GM21381 (cell line): ENCODE results near the gene SCAMP2.
"Not testable (repeated sequence)": the region's sequence is repeated elsewhere in the genome, so short reads cannot be mapped to it uniquely, and the experiment has no call there.

Experiments
- ATAC-seq: cut with Tn5 transposase; IDR thresholded peaks from one replicate; pipeline ENCODE4 v1.9.1; 2021; ENCODE audit warnings: mild to moderate bottlenecking, moderate library complexity; ENCODE audit not compliant: unreplicated experiment

Gene SCAMP2

DNA sequence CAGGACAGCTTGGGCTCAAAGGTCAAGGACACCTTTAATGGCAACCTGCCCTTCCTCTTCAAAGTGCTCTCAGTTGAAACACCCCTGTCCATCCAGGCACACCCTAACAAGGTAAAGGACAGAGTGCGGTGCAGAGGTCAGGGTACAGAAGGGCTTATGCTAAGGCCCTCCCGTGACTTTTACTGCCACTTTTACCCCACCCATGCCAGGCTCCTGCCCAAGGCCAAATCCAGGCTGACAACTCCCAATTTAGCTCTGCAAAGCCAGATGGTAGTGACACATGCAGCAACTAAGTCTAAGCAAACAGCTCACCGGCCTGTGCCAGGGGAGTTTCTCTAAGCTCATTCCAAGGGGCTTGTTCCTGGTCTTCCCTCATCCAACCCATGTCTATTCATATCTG is 18.3 kb upstream of the SCAMP2 start:
- no peak for ATAC-seq

DNA sequence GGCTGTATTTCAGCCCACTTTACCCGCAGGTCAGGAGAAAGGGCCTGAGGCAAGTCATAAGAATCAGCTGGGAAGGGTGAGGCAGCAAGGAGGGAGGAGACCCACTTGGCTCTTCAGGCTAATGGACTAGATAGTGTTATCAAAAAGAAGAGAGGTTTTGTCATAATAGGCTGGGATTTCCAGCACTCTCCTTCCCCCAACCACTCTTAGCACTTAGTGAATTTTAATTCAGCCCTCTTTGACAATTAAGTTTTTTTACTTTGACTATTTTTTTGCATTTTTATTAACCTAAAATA is 17.4 kb upstream of the SCAMP2 start:
- no peak for ATAC-seq

DNA sequence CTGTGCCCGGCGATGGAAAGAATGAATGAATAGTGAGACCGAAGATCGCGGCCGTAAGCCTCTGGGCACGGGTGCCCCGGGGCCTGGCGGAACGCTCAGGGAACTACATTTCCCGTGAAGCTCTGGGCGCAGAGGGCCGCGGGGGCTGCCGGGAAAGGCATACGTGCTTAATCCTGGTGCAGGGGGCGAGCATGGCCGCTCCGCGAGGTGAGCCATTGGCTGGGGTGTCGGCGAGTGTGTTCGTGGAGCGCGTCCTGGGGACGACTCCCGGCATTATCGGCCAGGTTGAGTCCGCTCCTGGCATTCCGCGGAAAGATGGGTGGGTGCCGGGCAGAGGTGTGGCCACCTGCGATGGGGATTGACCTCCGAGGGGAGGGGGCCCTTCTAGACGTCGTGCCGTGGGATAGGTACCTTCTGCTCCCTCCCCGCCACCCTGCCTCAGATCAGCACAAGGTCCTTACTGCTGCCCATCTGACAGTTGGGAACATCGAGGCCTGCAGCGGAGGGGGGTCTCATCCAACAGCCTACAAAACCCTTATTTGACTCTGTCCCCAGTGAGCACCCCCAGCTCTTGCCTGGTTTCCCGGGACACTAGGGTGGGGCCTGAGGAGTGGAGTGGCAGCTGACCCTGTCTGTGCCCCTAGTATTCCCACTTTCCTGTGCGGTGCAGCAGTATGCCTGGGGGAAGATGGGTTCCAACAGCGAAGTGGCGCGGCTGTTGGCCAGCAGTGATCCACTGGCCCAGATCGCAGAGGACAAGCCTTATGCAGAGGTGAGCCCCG is 16.9 kb upstream of the SCAMP2 start, which contains the start of gene MPI:
MPI (plus strand) TSS at position 160 of the 782 bp plus-strand sequence; CDS start at position 192, 32 bp downstream.
- ATAC-seq: peak; percentile 85

DNA sequence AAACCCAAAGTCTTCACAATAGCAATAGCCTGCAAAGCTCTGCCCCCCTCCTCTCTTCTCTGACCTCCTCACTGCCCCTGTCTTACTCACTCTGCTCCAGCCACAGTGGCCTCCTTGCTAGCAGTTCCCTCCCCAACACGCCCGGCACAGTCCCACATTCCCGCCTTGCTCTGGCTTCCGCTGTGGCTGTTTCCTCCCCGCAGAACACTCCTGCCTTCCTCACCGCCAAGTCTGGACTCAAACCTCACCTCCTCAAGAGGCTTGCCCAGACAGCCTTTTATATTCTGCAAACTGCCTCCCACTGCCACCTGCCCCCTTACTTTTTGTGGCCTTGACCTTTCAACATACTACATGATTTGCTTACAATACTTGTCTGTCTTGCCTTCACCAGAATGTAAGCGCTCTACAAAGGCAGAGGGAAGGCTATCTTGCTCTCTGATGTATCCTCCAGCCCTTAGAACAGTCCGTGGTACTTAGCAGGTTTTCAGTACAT is 16.3 kb upstream of the SCAMP2 start:
- ATAC-seq: no peak

DNA sequence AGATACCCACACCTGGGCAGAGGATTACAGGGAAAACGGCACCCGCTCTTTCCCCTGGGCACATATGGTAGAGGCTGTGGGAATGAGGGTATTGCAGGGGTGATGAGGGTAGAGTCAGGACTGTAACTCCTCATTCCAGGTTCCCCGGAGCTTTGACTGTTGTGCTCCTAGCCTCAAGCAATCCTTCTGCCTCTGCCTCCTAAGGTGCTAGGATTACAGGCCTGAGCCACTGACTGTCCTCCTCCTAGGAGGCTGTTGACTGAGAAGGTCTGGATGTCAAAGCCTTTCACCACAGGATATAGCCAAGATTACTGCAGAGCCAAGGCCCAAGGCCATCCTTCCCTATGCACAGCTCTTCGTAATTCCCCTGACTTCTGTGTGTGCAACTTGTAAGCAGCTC is 15.6 kb upstream of the SCAMP2 start:
- ATAC-seq: no peak

DNA sequence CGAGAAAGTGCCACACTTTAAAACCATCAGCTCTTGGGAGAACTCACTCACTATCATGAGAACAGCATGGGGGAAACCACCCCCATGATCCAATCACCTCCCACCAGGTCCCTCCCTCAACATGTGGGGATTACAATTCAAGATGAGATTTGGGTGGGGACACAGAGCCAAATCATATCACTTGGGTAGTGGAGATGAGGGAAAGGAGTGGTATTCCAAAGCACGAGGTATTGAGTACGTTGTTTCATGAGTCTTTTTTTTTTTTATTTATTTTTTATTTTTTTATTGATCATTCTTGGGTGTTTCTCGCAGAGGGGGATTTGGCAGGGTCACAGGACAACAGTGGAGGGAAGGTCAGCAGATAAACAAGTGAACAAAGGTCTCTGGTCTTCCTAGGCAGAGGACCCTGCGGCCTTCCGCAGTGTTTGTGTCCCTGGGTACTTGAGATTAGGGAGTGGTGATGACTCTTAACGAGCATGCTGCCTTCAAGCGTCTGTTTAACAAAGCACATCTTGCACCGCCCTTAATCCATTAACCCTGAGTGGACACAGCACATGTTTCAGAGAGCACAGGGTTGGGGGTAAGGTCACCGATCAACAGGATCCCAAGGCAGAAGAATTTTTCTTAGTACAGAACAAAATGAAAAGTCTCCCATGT is 14.5 kb upstream of the SCAMP2 start:
- not testable (repeated sequence) for ATAC-seq

DNA sequence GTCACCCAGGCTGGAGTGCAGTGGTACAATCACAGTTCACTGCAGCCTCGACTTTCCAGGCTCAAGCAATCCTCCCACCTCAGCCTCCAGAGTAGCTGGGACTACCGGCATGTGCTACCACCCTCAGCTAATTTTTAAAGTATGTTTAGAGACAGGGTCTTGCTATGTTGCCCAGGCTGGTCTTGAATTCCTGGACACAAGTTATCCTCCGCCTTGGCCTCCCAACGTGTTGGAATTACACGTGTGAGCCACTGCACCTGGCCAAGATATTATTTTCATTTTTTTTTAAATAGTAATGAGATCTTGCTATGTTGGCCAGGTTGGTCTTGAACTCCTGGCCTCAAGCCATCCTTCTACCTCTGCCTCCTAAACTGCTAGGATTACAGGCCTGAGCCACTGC is 12.3 kb upstream of the SCAMP2 start:
- no peak for ATAC-seq

DNA sequence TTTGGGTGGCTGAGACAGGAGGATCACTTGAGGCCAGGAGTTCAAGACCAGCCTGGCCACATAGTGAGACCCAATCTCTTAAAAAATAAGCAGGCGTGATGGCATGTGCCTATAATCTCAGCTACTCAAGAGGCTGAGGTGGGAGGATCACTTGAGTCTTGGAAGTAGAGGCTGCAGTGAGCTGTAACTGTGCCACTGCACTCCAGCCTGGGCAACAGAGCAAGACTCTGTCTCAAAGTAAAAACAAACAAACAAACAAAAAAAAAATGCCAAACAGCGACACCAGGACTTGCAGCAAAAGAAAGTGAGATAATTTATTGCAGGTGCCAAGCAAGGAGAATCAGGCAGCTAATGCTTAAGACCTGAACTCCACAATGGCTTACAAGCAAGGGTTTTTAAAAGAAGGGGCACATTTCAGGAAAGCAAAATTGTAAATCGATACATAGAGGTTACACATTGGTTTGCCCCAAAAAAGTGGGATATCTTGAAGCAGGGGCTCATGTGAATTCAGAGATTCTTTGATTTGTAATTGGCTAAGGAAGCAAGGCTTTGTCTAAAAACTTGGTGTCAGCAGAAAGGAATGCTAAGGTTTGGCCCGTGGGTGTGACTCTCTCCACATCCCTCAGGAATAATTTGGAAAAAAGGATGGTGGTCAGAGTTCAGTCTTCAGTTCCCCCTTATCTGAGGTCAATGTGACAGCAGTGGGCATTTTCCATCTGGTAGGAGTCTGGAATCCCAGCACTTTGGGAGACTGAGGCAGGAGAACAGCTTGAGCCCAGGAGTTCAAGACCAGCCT is 11.5 kb upstream of the SCAMP2 start:
- no peak for ATAC-seq

DNA sequence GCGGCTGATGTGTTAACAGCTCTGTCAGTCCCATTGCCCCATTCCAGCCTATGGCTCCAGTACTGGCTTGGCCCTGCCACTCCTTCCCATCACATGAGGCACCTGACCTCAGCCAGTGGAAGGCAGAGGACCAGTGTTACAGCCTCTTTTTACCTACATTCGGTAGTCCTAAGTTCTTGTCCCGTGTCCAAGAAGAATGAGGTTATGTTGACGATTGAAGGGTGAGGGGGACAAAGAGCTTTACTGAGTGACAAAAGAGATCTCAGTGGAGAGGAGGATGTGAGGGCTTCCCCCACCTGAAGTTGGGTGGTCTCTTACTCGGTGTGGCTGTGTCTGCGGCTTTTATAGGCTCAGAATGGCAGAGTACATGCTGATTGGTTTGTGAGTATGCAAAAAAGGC is 9.4 kb upstream of the SCAMP2 start:
- no peak for ATAC-seq

DNA sequence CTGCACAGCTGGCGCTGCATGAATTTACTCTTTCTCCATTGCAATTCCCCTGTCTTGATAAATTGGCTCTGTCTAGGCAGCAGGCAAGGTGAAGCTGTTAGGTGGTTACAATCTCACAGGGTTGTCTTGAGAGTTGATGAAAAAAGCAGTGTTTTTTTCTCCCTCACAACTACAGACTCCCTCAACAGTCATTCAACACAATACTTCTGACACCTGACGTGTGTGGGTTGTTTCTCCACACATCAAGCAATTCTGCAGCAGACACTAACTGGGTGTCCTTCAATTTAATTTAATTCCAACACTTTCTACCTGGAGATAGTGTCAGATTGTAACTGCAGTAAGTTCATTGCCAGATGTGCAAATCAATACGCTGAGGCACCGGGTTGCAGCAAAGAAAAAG is 5.1 kb upstream of the SCAMP2 start:
- no peak for ATAC-seq

DNA sequence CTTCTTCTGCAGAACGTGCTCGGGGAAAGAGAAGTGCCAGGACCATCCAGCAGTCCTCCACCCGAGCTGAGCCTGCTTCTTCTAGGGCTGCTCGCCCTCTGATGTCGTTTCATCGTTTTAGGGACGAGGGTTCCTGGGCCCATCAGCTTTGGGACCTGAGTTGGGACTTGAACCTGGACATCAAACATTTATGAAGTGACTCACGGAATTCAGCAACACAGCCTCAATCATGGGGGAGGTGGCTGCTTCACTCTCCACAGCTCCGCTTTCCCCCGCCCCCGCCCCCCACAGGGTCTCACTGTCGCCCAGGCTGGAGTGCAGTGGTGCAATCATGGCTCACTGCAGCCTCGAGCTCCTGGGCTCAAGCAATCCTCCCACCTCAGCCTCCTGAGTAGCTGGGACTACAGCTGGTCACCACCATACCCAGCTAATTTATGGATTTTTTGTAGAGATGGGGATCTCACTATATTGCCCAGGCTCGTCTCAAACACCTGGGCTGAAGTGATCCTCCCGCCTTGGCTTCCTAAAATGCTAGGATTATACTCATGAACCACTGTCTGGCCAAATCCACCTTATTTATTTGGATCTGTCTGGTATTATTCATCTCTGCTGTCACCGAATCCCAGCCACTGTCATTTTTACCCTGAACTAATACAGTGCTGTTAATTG is 725 bp upstream of the SCAMP2 start:
- no peak for ATAC-seq

DNA sequence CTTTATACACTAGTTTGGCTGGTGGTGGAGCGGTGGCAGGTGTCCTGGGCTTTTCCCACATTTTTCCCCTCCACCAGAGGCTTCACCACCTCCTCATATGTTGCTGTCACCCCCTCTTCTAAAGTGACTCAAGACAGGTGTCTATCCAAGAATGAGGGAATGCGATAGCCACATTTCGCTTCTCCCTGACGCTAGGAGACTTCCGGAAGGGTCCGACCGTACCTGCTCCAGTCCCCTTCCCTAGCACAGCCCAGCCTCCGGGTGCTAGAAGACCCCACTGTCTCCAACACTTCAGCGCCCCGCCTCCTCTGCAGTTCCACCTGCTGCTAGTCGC is 496 bp downstream of the SCAMP2 start:
- no peak for ATAC-seq

DNA sequence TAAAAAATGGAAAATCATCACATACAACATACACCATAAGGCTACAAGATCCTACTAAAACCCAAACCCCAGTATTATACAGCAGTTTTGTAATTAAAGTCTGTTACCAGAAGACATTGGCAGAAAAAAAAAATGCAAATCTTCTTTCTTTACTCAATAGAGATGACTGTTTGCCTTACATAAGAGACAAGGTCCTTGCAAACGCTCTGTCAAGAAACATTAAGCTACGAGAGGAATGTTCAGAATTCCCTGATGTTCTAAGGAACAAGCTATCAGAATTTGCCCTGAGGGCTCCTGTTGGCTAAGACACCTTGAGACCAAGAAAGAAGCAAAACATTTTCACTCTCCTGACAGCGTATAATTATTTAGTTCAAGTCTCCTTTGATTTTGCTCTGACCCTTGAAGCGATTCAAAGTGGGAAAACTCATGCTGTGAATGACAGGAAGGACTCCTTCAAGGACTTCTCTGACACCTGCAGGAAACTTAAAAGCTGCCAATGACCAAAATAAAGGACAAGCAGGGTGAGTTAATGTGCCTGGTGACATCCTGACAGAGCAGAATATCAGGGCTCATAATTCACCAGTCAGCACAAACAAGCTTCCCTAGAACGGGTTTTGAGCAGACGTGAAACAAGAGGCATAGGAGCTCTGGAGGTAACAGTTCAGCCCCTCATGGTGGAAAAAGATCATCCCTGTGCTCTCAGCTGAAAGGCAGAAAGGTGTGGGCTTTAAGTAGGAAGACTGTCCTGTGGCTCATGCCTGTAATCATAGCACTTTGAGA is 2.5 kb downstream of the SCAMP2 start:
- no peak for ATAC-seq

DNA sequence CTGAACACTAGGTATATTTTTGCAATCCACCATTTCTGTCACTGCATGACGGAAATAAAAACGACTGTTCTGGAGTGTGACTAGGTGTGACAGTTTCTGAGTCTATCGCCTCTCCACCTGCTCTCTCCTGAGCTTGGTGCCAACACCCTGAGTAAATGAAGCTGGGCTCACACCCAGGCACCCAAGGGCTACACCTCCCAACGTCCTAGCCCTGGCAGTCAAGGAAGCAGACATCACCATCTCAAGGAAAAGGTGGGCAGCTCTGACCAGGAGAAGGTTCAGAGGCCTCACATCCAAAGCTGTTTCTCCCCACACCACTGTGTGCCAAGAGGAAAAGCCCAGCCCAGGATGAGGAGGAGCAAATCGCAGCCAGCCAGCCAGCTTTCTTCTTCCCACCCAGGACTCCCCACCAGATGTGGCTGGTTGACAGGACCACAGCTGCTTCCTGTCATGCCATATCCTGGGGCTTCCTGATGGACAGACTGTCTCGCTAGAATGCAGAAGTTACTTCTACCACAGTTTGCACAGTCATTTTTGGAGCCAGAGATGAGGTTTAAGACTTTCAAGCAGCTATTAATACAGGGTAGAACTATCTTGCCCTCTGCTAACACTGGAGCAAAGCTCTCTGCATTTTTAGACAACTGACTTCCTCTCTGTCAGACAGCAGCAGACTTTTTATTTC is 3.3 kb downstream of the SCAMP2 start:
- peak; percentile 49 for ATAC-seq

DNA sequence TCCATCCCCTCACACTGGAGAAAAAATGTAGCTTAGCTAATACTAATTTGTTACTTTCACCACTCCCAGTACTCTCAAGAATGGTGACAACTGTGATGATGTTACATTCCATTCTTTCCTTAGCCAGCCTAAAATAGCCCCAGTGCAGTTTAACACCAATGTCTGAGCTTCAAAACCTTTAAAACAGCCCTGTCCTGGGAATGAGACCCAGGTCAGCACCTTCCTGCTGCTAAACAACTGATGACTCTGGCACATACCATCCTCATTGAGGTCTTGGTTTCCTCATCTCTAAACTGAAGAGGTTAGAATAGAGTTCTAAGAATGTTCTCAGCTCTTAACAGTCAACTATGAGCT is 3.8 kb downstream of the SCAMP2 start:
- no peak for ATAC-seq

DNA sequence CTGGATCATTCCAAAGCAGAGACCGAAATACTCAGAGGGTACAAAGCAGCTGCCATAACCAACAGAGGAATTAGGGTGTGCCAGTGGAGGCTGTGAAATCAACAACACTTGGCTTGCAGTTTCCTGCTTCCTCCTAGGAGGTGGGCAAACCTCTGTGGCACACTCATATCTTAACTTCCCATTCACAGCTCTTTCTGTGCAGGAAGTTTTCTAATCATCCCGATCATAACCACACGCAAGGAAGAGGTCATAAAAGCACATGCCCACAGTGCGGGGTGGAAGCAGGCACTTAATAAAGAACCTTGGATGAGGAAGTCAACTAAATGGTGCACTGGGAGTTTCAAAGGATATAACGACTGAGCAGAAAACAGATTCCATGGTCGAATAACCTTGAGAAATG is 5.1 kb downstream of the SCAMP2 start:
- no peak for ATAC-seq

DNA sequence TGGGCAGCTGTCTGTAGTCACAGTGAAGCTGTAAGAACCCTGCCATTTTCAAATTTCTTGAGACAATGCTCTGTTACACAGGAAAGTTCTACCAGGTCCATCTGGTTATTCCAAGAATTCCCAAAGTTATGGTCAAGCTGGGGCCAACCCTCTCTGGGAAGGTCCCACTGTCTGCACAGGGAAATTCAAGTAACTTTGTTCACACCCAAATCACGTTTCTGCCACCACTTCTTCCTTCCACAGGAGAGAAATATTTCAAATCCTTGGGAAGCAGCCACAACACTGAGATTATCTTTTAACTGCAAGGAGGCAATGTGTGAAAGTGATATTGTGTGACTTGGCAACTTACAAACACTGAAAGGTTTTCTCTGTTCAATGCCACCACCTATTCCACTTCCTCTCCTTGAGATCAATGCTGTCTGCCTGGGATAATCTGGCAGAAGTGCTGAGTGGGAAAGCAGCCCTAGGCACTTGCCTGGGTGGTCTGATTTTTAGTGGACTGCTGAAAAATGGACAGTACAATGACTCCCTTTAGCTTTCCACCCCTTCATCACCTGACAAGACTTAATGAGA is 5.6 kb downstream of the SCAMP2 start:
- ATAC-seq: no peak

DNA sequence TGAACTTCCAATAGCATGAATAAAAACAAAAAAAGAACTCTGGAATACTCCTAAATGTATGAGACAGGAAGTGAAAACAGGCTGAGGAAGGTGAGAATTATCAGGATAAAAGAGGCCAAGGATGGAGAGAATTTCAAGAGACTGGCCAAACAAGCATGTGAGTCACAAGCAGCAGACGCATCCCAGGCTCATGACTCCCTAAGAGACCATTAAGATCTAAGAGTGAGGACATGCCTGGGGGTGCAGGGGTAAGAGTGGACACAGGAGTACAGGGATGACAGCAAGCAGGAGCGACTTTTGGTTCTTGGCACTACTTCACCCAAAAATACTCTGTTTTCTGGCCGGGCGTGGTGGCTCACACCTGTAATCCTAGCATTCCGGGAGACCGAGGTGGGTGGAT is 7.1 kb downstream of the SCAMP2 start:
- ATAC-seq: no peak

DNA sequence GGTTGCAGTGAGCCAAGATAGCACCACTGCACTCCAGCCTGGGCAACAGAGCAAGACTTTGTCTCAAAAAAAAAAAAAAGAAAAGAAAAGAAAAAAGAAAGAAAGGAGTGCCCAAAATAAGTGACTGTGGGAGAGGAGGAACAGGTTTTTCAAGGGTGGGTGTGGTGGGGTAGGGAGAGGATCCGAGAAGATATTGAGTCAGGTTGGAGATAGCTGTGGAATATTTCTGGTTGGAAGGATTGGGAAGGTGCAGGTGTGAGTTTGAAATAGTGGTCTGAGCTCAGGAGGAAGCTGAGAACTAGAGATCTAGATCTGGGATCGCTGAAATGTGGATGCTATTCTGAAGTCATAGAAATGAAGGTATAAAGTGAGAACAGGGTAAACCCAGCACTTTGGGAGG is 7.8 kb downstream of the SCAMP2 start:
- no peak for ATAC-seq

DNA sequence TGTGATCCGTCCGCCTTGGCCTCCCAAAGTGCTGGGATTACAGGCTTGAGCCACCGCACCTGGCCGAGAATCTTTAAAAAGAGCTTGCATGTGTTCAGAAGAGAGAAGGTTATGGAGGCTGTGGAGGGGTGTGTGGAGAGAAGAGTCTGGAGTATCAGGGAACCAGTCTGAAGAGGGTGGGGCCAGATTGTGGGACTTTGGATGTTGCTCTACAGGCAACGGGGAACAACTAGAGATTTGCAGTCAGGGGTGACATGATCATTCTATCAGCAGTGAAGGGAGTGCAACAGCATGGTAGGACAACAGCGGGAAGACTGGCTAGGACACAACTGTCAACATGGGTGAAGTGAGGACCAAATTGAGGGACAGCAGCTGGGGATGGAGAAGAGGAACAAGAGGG is 8.9 kb downstream of the SCAMP2 start:
- no peak for ATAC-seq
